Neuronal stem cell (in vitro differentiated cells): Measurements from ENCODE around the gene HACL1.

Experiments
- DNase-seq: peaks from one replicate; pipeline ENCODE4 v3.0.0-alpha.2; 2013; ENCODE audit warnings: low spot score
- H2AFZ ChIP-seq: one replicate; pipeline ENCODE4 v1.6.1; 2013; ENCODE audit warnings: mild to moderate bottlenecking, low read length, inconsistent platforms
- H2AK5ac ChIP-seq: 2 replicates; pipeline ENCODE4 v1.6.1; 2013; ENCODE audit warnings: low read depth, mild to moderate bottlenecking, inconsistent platforms, low read length, moderate library complexity, mixed read lengths
- H2BK120ac ChIP-seq: 2 replicates; pipeline ENCODE4 v1.6.1; 2013; ENCODE audit warnings: low read depth, mild to moderate bottlenecking, inconsistent platforms, low read length, moderate library complexity, mixed read lengths
- H2BK12ac ChIP-seq: one replicate; pipeline ENCODE4 v1.6.1; 2013; ENCODE audit warnings: low read length, inconsistent platforms
- H2BK15ac ChIP-seq: 2 replicates; pipeline ENCODE4 v1.6.1; 2013; ENCODE audit warnings: mild to moderate bottlenecking, low read length, inconsistent platforms, mixed read lengths
- H2BK5ac ChIP-seq: one replicate; pipeline ENCODE4 v1.6.1; 2013; ENCODE audit warnings: inconsistent platforms, mild to moderate bottlenecking, low read length, moderate library complexity
- H3K14ac ChIP-seq: one replicate; pipeline ENCODE4 v1.6.1; 2013; ENCODE audit warnings: low read length, inconsistent platforms
- H3K18ac ChIP-seq: 2 replicates; pipeline ENCODE4 v1.6.1; 2013; ENCODE audit warnings: low read length, inconsistent platforms
- H3K23ac ChIP-seq: 2 replicates; pipeline ENCODE4 v1.6.1; 2013; ENCODE audit warnings: low read depth, mild to moderate bottlenecking, mixed read lengths, low read length, inconsistent platforms; ENCODE audit not compliant: poor library complexity
- H3K27ac ChIP-seq: replicated peaks from 3 replicates; pipeline ENCODE4 v1.5.1; 2013; ENCODE audit warnings: low read length, inconsistent platforms
- H3K27me3 ChIP-seq, 3 experiments: 2 replicates each; pipeline ENCODE4 v1.6.1; 2013; ENCODE audit warnings: low read length in 3 of 3, mild to moderate bottlenecking in 2 of 3, inconsistent platforms in 1 of 3, low read depth in 1 of 3, mixed read lengths in 1 of 3, moderate library complexity in 1 of 3; ENCODE audit not compliant: control insufficient read depth in 3 of 3, insufficient read depth in 3 of 3
- H3K36me3 ChIP-seq, 2 donors: replicated peaks in 1 of 2; 2 replicates each; pipeline ENCODE4 v1.6.1; 2013; ENCODE audit warnings: low read length in 2 of 2; ENCODE audit not compliant: control insufficient read depth in 2 of 2, insufficient read depth in 2 of 2
- H3K4ac ChIP-seq: 2 replicates; pipeline ENCODE4 v1.6.1; 2013; ENCODE audit warnings: inconsistent platforms, mild to moderate bottlenecking, low read length, moderate library complexity
- H3K4me1 ChIP-seq, 2 donors: 1 replicate in 1 of 2; 2 replicates in 1 of 2; pipeline ENCODE4 v1.6.1; 2013; ENCODE audit warnings: low read length in 2 of 2, low read depth in 1 of 2; ENCODE audit not compliant: control insufficient read depth in 2 of 2, insufficient read depth in 1 of 2
- H3K4me2 ChIP-seq: one replicate; pipeline ENCODE4 v1.6.1; 2013; ENCODE audit warnings: mild to moderate bottlenecking, low read length, inconsistent platforms; ENCODE audit not compliant: insufficient read depth, poor library complexity, severe bottlenecking
- H3K4me3 ChIP-seq, 2 donors: 2 replicates each; pipeline ENCODE4 v1.5.1; 2013; ENCODE audit warnings: low read length in 2 of 2, mild to moderate bottlenecking in 2 of 2, inconsistent platforms in 1 of 2, moderate library complexity in 1 of 2
- H3K79me1 ChIP-seq: one replicate; pipeline ENCODE4 v1.6.1; 2013; ENCODE audit warnings: low read depth, mild to moderate bottlenecking, inconsistent platforms, low read length, moderate library complexity
- H3K9ac ChIP-seq: one replicate; pipeline ENCODE4 v1.6.1; 2013; ENCODE audit warnings: mild to moderate bottlenecking, low read depth, low read length, inconsistent platforms; ENCODE audit not compliant: poor library complexity
- H3K9me3 ChIP-seq, 2 donors: replicated peaks in 1 of 2; 2 replicates each; pipeline versions ENCODE3 to v1.6.1; 2013; ENCODE audit warnings: low read length in 2 of 2, mild to moderate bottlenecking in 2 of 2, inconsistent platforms in 1 of 2, low read depth in 1 of 2, mixed read lengths in 1 of 2, moderate library complexity in 1 of 2; ENCODE audit not compliant: control insufficient read depth in 2 of 2, insufficient read depth in 1 of 2
- H4K8ac ChIP-seq: one replicate; pipeline ENCODE4 v1.6.1; 2013; ENCODE audit warnings: low read depth, mild to moderate bottlenecking, inconsistent platforms, low read length, moderate library complexity
- H4K91ac ChIP-seq: one replicate; pipeline ENCODE4 v1.6.1; 2013; ENCODE audit warnings: low read length, low read depth, mild to moderate bottlenecking, inconsistent platforms; ENCODE audit not compliant: poor library complexity
- WGBS, 2 donors: extraction: QIAGEN DNeasy Blood & Tissue Kit; methylation state at CpG; one replicate each; pipeline ENCODE4 v1.1.7; 2013; ENCODE audit warnings: missing lambda C conversion rate in 2 of 2, mixed read lengths in 1 of 2; ENCODE audit not compliant: insufficient read length in 2 of 2, insufficient replicate concordance in 1 of 2; ENCODE audit errors: extremely low coverage in 2 of 2; 5-methylcytosine and 5-hydroxymethylcytosine counted together

Gene HACL1

DNA sequence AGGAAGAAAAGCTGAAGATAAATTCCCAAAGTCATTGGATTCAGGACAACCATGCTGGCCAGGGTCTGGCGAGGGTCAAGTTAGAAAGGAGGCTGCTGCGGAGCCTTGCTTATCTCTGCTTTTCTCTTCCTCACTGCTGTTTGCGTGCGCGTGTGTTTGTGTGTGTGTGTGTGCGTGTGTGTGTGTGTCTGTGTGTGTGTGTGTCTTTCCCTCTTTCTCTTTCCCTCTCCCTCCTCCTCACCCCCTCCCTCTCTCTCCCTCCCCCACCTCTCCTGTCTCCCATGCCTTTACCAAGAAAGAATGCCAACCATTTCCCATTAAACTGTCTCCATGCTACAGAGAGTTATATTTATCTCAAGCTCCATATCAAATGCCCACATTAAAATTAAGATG, 79.8 kb downstream of the HACL1 start, which contains the start of gene COLQ:
Gene COLQ, minus strand, starts transcription at position 134 of the 393 bp plus-strand sequence. Its CDS starts 81 bp downstream, at position 53.
- Histone ChIP-seq H3K14ac (no peak within 1 kb of the TSS), H2AFZ (peak within 1 kb of the TSS; percentile 66), H3K4me3 (no peak within 1 kb of the TSS), H2BK12ac (no peak within 1 kb of the TSS), H3K18ac (no peak within 1 kb of the TSS), H3K4ac (no peak within 1 kb of the TSS), H3K27me3 (no peaks in the 10 kb centered on the region), H3K4me2 (no peak within 1 kb of the TSS), H3K27ac (no peak within 1 kb of the TSS), H4K8ac (no peak within 1 kb of the TSS), H3K23ac (no peak within 1 kb of the TSS), H3K4me1 (peaks cover 7 to 9% of the 10 kb centered on the region in 2 donors), H3K36me3 (no peaks in the 10 kb centered on the region), H2BK15ac (no peak within 1 kb of the TSS), H3K79me1 (no peaks in the 10 kb centered on the region), H3K9ac (no peak within 1 kb of the TSS), H2BK5ac (no peak within 1 kb of the TSS), H2BK120ac (no peak within 1 kb of the TSS), H4K91ac (no peak within 1 kb of the TSS), H3K9me3 (peaks cover 0 to 4% of the 10 kb centered on the region in 2 donors), H2AK5ac (no peak within 1 kb of the TSS)
- WGBS, 2 donors = no CpG with 5 or more reads among the region's 6 CpGs
- no peak for DNase-seq

DNA sequence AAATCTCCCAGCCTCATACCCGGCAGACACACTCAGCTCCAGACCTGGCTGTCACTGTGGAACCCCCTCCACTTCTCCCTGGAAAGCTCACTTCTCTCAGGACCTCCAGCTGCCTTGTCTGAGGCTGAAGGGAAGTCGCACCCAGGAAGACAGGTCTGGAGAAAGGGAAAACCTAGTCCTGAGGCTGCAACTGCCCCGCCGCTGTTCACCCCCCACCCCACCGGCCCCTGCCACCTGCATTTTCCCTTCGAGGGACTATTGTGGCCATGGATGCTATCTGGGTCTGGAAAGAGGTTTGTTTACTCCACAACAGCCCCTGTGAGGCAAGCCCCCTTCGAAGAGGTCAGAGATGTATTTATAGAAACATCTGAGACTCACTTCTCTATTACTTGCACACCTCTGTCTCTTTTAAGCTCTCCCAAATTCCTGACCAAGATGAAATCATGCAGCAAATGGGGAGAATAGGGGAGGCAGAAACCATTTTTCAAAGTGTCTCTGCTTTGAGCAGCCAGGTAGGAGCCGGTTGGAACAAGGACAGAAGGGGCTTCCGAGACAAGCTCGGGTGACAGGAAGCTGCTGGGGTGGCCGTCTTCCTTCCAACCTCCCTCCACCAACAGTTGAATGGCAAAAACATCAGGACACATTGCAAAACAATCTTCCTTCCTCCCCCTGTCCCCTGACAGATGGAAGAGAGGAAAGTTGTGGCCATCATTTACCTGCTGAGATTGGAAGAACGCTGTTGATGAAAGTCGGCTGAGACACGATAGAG, 80.4 kb downstream of the HACL1 start:
- Histone ChIP-seq H3K9ac (no peak overlapping the region), H3K4me1 (peaks cover 7 to 9% of the 10 kb centered on the region in 2 donors), H2AK5ac (no peak overlapping the region), H3K36me3 (no peaks in the 10 kb centered on the region), H2BK5ac (no peak overlapping the region), H3K27me3 (no peaks in the 10 kb centered on the region), H3K79me1 (no peaks in the 10 kb centered on the region), H3K9me3 (peaks cover 0 to 2% of the 10 kb centered on the region in 2 donors), H4K8ac (no peak overlapping the region), H4K91ac (no peak overlapping the region), H3K14ac (no peak overlapping the region), H2BK120ac (no peak overlapping the region), H3K18ac (no peak overlapping the region), H2AFZ (peak overlapping the region; percentile 66), H2BK12ac (no peak overlapping the region), H3K4me3 (no peak overlapping the region), H3K23ac (no peak overlapping the region), H2BK15ac (no peak overlapping the region), H3K4me2 (no peak overlapping the region), H3K27ac (no peak overlapping the region), H3K4ac (no peak overlapping the region)
- no peak for DNase-seq
- no CpG with 5 or more reads among the region's 14 CpGs for WGBS, 2 donors

DNA sequence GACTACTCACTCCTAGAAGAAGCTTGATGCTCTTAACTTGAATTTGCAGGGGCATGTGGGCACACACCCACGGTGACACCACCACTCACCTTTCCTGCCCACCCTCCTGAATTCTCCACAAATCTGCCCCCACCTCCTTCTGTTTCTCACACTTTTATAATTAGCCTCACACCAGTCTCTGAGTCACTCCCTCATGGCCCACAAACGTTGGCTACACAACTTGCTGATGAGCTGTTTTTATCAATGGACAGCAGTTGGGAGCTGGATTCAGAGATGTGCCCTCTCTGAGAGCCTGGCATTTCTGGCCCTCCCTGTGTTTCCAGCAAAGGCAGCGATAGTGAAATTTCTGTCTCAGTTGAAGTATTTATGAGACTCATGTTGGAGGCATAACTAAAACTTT, 81.2 kb downstream of the HACL1 start:
- WGBS, 2 donors = no CpG with 5 or more reads among the region's 3 CpGs
- H3K4me3 ChIP-seq = no peak overlapping the region
- no peaks in the 10 kb centered on the region for H3K36me3 ChIP-seq
- peak overlapping the region; percentile 66 for H2AFZ ChIP-seq
- H2BK15ac ChIP-seq = no peak overlapping the region
- no peaks in the 10 kb centered on the region for H3K27me3 ChIP-seq
- H3K9ac ChIP-seq = no peak overlapping the region
- H4K8ac ChIP-seq = no peak overlapping the region
- peaks cover 7 to 9% of the 10 kb centered on the region in 2 donors for H3K4me1 ChIP-seq
- H3K27ac ChIP-seq = no peak overlapping the region
- H3K14ac ChIP-seq = no peak overlapping the region
- H2BK5ac ChIP-seq = no peak overlapping the region
- no peaks in the 10 kb centered on the region for H3K9me3 ChIP-seq
- no peak overlapping the region for H2BK12ac ChIP-seq
- H4K91ac ChIP-seq = no peak overlapping the region
- H3K4ac ChIP-seq = no peak overlapping the region
- no peak overlapping the region for H2BK120ac ChIP-seq
- no peak overlapping the region for H3K18ac ChIP-seq
- no peak overlapping the region for H2AK5ac ChIP-seq
- no peak overlapping the region for H3K23ac ChIP-seq
- DNase-seq = no peak
- H3K79me1 ChIP-seq = no peaks in the 10 kb centered on the region
- H3K4me2 ChIP-seq = no peak overlapping the region

DNA sequence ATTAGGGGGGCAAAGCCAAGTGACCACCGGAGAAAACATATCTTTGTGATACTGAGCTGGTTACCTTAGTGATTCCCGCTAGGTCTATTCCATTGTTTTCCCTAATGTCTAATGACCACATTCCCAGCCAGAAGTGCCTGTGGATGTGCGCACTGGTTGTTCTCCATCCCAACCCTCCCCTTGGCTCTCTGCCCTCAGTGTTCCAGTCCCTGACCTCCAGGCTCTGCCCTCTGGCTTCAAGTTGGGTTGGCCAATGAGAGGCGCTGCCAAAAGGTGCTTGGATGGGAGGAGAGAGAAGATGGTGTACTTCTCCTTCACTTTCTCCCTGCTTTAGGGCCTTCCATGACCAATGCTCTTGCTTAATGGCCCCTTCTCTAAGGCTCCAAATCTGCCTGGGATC, 82.3 kb downstream of the HACL1 start:
- H3K27ac ChIP-seq = no peak overlapping the region
- H3K36me3 ChIP-seq = no peaks in the 10 kb centered on the region
- H2AFZ ChIP-seq = no peak overlapping the region
- H3K9me3 ChIP-seq = no peaks in the 10 kb centered on the region
- H3K14ac ChIP-seq = no peak overlapping the region
- H4K91ac ChIP-seq = peak overlapping the region; percentile 22
- no peak for DNase-seq
- H3K27me3 ChIP-seq = no peaks in the 10 kb centered on the region
- H3K4me3 ChIP-seq = no peak overlapping the region
- no peak overlapping the region for H3K23ac ChIP-seq
- no peak overlapping the region for H3K9ac ChIP-seq
- H3K18ac ChIP-seq = no peak overlapping the region
- H2BK5ac ChIP-seq = no peak overlapping the region
- no peak overlapping the region for H2AK5ac ChIP-seq
- H3K4ac ChIP-seq = no peak overlapping the region
- peaks cover 7 to 9% of the 10 kb centered on the region in 2 donors for H3K4me1 ChIP-seq
- no peak overlapping the region for H4K8ac ChIP-seq
- no peak overlapping the region for H3K4me2 ChIP-seq
- no peak overlapping the region for H2BK12ac ChIP-seq
- H2BK15ac ChIP-seq = no peak overlapping the region
- H3K79me1 ChIP-seq = no peaks in the 10 kb centered on the region
- no peak overlapping the region for H2BK120ac ChIP-seq
- WGBS, 2 donors = no CpG with 5 or more reads among the region's 4 CpGs
